ENCODE data around the gene IRX4.
"Not testable (repeated sequence)": the region's sequence is repeated elsewhere in the genome, so short reads cannot be mapped to it uniquely, and the experiment has no call there.

IRX4 gene

GRCh38 chr5:1858436-1858835, 24.3 kb downstream of the IRX4 start:
- no peak for DNase-seq (ENCODE audit: low read depth in 2 of 2)

- DNase-seq (ENCODE audit: low read depth in 2 of 2): no peak
These were observed 25.5 kb downstream of the IRX4 start for GRCh38 chr5:1857256-1857600.

GRCh38 chr5:1856596-1857255, 26.0 kb downstream of the IRX4 start:
- DNase-seq (ENCODE audit: low read depth in 2 of 2): no peak

- DNase-seq (ENCODE audit: low read depth in 2 of 2): no peak
These were observed 27.1 kb downstream of the IRX4 start for GRCh38 chr5:1855596-1855995.

- no peak for DNase-seq (ENCODE audit: low read depth in 2 of 2)
These were observed 27.6 kb downstream of the IRX4 start for GRCh38 chr5:1855075-1855474.

GRCh38 chr5:1853531-1853930, 29.2 kb downstream of the IRX4 start:
- no peak for DNase-seq (ENCODE audit: low read depth in 2 of 2)

DNA sequence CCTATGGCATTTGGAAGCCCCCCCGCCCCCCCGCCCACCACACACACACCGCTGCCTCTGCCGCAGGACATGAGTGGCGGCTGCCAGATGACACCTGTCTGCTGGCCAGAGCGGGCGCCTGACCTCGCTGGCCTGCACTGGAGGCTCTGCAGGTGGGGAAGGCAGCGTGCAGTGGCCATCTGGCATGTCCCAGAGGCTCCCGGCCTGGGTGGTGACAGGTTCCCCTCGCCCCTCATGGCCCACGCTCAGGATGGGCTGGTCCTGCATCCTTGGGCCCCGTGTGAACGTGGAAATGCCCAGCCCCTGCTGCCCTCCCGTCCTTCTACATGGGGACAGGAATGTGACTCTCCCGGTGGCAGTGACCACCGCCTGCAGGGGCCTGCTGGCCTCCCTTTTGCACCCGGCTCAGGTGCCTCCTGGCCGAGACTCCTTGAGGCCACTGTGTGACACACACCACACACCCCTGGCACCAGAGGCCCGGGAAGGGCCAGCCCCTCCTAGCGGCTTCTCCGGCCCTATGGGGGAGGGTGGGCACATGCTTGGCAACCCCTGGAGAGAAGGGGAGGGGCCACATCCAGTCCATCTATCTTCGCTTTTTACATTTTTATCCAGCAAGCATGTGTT, 30.3 kb downstream of the IRX4 start:
- DNase-seq (ENCODE audit: low read depth in 2 of 2): no peak

- DNase-seq (ENCODE audit: low read depth in 2 of 2): no peak
These were observed 31.3 kb downstream of the IRX4 start for GRCh38 chr5:1851290-1851934.

- DNase-seq (ENCODE audit: low read depth in 2 of 2): no peak
These were observed 32.2 kb downstream of the IRX4 start for GRCh38 chr5:1850324-1851154.

- DNase-seq (ENCODE audit: low read depth in 2 of 2): no peak
These were observed 35.1 kb downstream of the IRX4 start for GRCh38 chr5:1847611-1848010.

GRCh38 chr5:1847056-1847455, 35.7 kb downstream of the IRX4 start:
- no peak for DNase-seq (ENCODE audit: low read depth in 2 of 2)

- DNase-seq (ENCODE audit: low read depth in 2 of 2): no peak
These were observed 36.1 kb downstream of the IRX4 start for GRCh38 chr5:1846583-1846982.

DNA sequence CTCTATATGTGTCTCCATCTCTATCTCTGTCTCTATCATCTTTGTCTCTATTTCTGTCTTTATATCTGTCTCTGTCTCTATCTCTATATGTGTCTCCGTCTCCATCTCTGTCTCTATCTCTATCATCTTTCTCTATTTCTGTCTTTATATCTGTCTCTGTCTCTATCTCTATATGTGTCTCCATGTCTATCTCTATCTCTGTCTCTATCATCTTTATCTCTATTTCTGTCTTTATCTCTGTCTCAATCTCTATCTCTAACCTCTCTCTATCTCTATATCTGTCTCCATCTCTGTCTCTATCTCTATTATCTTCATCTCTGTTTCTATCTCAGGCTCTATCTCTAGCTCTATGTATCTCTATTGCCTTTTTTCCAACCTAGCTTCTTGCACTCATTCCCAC, 37.0 kb downstream of the IRX4 start:
- DNase-seq (ENCODE audit: low read depth in 2 of 2): no peak

DNA sequence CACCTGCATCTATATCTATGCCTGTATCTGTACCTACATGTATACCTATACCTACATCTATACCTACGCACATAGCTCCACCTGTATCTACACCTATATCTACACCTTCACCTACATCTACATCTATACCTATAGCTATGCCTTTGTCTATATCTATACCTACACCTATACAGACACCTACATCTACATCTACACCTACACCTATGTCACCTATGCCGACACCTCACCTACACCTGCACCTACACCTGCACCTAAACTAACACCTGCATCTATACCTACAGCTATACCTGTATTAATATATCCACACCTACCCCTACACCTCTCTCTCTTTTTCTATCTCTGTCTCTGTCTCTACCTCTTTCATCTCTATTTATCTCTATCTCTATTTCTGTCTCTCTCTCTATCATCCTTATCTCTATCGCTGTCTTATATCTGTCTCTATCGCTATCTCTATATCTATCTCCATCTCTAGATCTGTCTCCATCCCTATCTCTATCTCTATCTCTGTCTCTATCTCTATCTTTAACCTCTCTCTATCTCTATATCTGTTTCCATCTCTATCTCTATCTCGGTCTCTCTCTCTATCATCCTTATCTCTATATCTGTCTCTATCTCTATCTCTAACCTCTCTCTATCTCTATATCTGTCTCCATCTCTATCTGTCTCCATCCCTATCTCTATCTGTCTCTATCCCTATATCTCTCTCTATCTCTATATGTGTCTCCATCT, 37.9 kb downstream of the IRX4 start:
- no peak for DNase-seq (ENCODE audit: low read depth in 2 of 2)

DNA sequence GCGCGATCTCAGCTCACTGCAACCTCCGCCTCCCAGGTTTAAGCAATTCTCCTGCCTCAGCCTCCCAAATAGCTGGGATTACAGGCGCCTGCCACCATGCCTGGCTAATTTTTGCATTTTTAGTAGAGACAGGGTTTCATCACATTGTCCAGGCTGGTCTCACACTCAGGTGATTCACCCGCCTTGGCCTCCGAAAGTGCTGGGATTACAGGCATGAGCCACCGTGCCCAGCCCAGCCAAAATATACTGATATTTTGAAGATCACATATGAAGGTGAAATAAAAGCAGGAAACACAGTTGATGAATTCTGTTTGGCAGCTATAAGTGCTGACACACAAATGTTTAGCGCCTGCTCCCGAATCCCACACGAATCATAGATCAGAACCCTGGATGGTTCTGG, 39.0 kb downstream of the IRX4 start:
- not testable (repeated sequence) for DNase-seq (ENCODE audit: low read depth in 2 of 2)

DNA sequence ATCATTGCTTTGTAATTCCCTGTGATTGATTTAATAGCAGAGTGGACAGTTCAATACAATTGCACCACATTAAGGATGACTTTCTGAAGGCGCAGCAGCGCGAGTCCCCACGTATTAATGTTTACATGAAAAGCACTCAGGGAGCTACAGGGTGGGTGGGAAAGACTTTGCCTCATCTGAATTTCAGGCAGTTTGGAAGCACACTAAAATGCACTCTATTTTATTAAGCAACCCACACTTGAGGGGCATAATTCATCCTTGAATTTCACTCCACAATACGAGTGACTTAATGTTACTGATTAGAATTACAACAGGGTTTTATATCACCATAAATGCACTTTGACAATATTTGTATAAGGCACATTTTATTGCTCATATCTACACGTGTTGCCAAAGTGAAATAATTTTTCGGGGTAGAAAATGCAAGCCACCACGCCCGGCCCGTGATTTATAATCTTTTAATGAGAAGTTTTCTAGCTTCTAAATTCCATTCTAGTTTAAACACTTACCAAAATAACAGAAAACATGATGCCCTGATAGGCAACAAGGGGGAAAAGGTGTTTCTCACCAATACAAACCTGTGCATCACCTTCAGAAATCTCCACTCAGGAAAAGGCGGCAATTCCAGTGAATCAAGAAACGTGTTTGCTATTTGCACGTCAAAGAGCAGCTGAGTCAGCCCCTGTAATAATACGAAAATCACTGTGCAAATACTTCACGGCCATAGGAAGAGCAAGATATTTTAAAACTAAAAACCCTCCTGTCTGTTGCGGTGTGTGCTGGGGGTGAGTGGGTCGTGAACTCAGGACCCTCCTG, 40.5 kb downstream of the IRX4 start:
- DNase-seq (ENCODE audit: low read depth in 2 of 2): no peak

GRCh38 chr5:1840741-1841521, 41.8 kb downstream of the IRX4 start:
- no peak for DNase-seq (ENCODE audit: low read depth in 2 of 2)

DNA sequence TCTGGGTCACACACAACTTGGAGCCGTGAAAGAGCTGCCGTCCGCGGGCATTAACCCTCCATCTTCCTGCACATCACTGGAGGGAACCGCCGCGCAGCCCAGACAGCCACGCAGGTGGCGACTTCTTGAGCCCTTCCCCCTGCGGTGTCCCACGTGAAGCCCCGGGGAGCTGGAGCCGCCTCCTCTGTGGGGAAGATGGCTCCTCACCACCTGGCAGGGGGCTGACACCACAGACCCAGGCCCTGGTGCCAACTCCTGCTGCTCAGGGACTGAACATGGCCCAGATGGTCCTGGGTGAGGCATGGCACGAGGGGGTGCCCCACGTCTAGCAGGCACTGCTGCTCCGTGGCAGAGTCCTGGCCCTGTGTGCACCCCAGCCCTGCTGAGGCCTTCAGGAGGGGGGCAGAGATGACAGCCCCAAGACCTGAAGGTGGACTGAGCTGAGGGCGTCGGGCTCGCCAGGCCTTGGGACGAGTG, 42.6 kb downstream of the IRX4 start:
- DNase-seq (ENCODE audit: low read depth in 2 of 2): no peak

- DNase-seq (ENCODE audit: low read depth in 2 of 2): no peak
These were observed 44.7 kb downstream of the IRX4 start for GRCh38 chr5:1838013-1838412.
